Endometrium (tissue), 2 donors: ENCODE results near the gene TMTC1.

Source experiments
- FAIRE-seq: peaks from 2 replicates; lab custom pipeline; 2012; peaks lifted over from hg19 to GRCh38; lab: Jason Lieb, UNC
- donor health status: control.
- donor health status: control.

Gene TMTC1

GRCh38 chr12:29612912-29613311 is 170.8 kb downstream of the TMTC1 start:
- no peak for FAIRE-seq

GRCh38 chr12:29611906-29612305 is 171.8 kb downstream of the TMTC1 start:
- FAIRE-seq: no peak

- no peak for FAIRE-seq
These were observed 173.1 kb downstream of the TMTC1 start for GRCh38 chr12:29610473-29611170.

- no peak for FAIRE-seq
These were observed 174.1 kb downstream of the TMTC1 start for GRCh38 chr12:29609431-29610215.

GRCh38 chr12:29608581-29608980 is 175.2 kb downstream of the TMTC1 start:
- no peak for FAIRE-seq

GRCh38 chr12:29599381-29599780 is 184.4 kb downstream of the TMTC1 start:
- FAIRE-seq: no peak

GRCh38 chr12:29595071-29595755 is 188.5 kb downstream of the TMTC1 start:
- FAIRE-seq: no peak

GRCh38 chr12:29593001-29593400 is 190.7 kb downstream of the TMTC1 start:
- no peak for FAIRE-seq

- FAIRE-seq: peak; percentile 93
These were observed 192.4 kb downstream of the TMTC1 start for GRCh38 chr12:29591140-29592020.

GRCh38 chr12:29589851-29590250 is 193.9 kb downstream of the TMTC1 start:
- FAIRE-seq: peak; percentile 12

GRCh38 chr12:29589286-29589820 is 194.4 kb downstream of the TMTC1 start:
- no peak for FAIRE-seq

GRCh38 chr12:29582677-29583272 is 201.0 kb downstream of the TMTC1 start:
- peak; percentile 85 for FAIRE-seq

- no peak for FAIRE-seq
These were observed 201.6 kb downstream of the TMTC1 start for GRCh38 chr12:29582146-29582545.

- FAIRE-seq: no peak
These were observed 202.1 kb downstream of the TMTC1 start for GRCh38 chr12:29581631-29582030.

GRCh38 chr12:29580971-29581370 is 202.8 kb downstream of the TMTC1 start:
- FAIRE-seq: no peak

GRCh38 chr12:29578731-29579130 is 205.0 kb downstream of the TMTC1 start:
- no peak for FAIRE-seq

GRCh38 chr12:29578070-29578469 is 205.7 kb downstream of the TMTC1 start:
- no peak for FAIRE-seq

- no peak for FAIRE-seq
These were observed 209.2 kb downstream of the TMTC1 start for GRCh38 chr12:29574500-29574899.

- FAIRE-seq: no peak
These were observed 210.8 kb downstream of the TMTC1 start for GRCh38 chr12:29572938-29573337.

GRCh38 chr12:29572464-29572863 is 211.3 kb downstream of the TMTC1 start:
- no peak for FAIRE-seq

GRCh38 chr12:29569132-29569757 is 214.5 kb downstream of the TMTC1 start:
- peak; percentile 88 for FAIRE-seq
